Liver (tissue), 9 donors: ENCODE measurements around the gene IL20. TPM values are rescaled to one million over a fixed set of nuclear protein-coding genes. Genes with fewer than 3 reads are reported as not detected.

Source experiments
- DNase-seq: peaks from one replicate; pipeline ENCODE4 v3.0.0-alpha.2; 2017; ENCODE audit warnings: low spot score
- H3K27ac ChIP-seq, 2 donors: one replicate each; pipeline ENCODE4 v1.7.0; 2013; ENCODE audit warnings: inconsistent platforms in 2 of 2, low read length in 2 of 2, control low read depth in 1 of 2, low read depth in 1 of 2, mild to moderate bottlenecking in 1 of 2
- H3K27me3 ChIP-seq, 4 donors: one replicate each; pipeline versions ENCODE4 v1.6.1 to v1.7.0; 2013; ENCODE audit warnings: low read length in 3 of 4, inconsistent platforms in 1 of 4, mild to moderate bottlenecking in 1 of 4, moderate library complexity in 1 of 4; ENCODE audit not compliant: control insufficient read depth in 4 of 4, insufficient read depth in 4 of 4
- H3K36me3 ChIP-seq, 4 donors: one replicate each; pipeline versions ENCODE4 v1.6.1 to v1.7.0; 2013; ENCODE audit warnings: low read length in 3 of 4, mild to moderate bottlenecking in 3 of 4, low read depth in 1 of 4, moderate library complexity in 1 of 4; ENCODE audit not compliant: control insufficient read depth in 4 of 4, insufficient read depth in 3 of 4
- H3K4me1 ChIP-seq, 4 donors: one replicate each; pipeline versions ENCODE4 v1.6.1 to v1.7.0; 2013; ENCODE audit warnings: low read length in 3 of 4, mild to moderate bottlenecking in 3 of 4, moderate library complexity in 1 of 4; ENCODE audit not compliant: control insufficient read depth in 4 of 4, insufficient read depth in 4 of 4
- H3K4me3 ChIP-seq, 3 donors: one replicate each; pipeline versions ENCODE4 v1.6.1 to v1.7.0; 2013; ENCODE audit warnings: low read length in 3 of 3, control low read depth in 1 of 3, low read depth in 1 of 3, mild to moderate bottlenecking in 1 of 3
- H3K9ac ChIP-seq, 2 donors: one replicate each; pipeline ENCODE4 v1.7.0; 2013; ENCODE audit warnings: low read length in 2 of 2, mild to moderate bottlenecking in 2 of 2, moderate library complexity in 2 of 2, control low read depth in 1 of 2, low read depth in 1 of 2
- H3K9me3 ChIP-seq, 4 donors: one replicate each; pipeline versions ENCODE4 v1.6.1 to v1.7.0; 2013; ENCODE audit warnings: low read length in 3 of 4; ENCODE audit not compliant: control insufficient read depth in 4 of 4
- EGR1 ChIP-seq, 2 donors: IDR thresholded peaks; 2 replicates each; pipeline ENCODE4 v1.6.1; 2016 to 2018; ENCODE audit warnings: antibody characterized with exemption in 2 of 2, low read depth in 2 of 2
- FOXA1 ChIP-seq: IDR thresholded peaks from 2 replicates; pipeline ENCODE4 v1.6.1; 2016; ENCODE audit warnings: antibody characterized with exemption
- FOXA2 ChIP-seq: IDR thresholded peaks from 2 replicates; pipeline ENCODE4 v1.6.1; 2016; ENCODE audit warnings: antibody characterized with exemption
- GABPA ChIP-seq, 2 donors: IDR thresholded peaks in 1 of 2; conservative IDR thresholded peaks in 1 of 2; 2 replicates each; pipeline ENCODE4 v1.6.1; 2016; ENCODE audit warnings: antibody characterized with exemption in 2 of 2, mild to moderate bottlenecking in 1 of 2, moderate library complexity in 1 of 2
- HNF4A ChIP-seq, 2 donors: conservative IDR thresholded peaks; 2 replicates each; pipeline ENCODE4 v1.6.1; 2016; ENCODE audit warnings: antibody characterized with exemption in 2 of 2, mild to moderate bottlenecking in 2 of 2
- HNF4G ChIP-seq: IDR thresholded peaks from 2 replicates; pipeline ENCODE4 v1.6.1; 2016; ENCODE audit warnings: antibody characterized with exemption
- JUND ChIP-seq, 2 donors: IDR thresholded peaks; 2 replicates each; pipeline ENCODE4 v1.6.1; 2016; ENCODE audit warnings: antibody characterized with exemption in 2 of 2
- NR2F2 ChIP-seq: IDR thresholded peaks from 2 replicates; pipeline ENCODE4 v1.6.1; 2016; ENCODE audit warnings: antibody characterized with exemption
- RAD21 ChIP-seq, 2 donors: IDR thresholded peaks; 2 replicates each; pipeline ENCODE4 v1.6.1; 2016; ENCODE audit warnings: antibody characterized with exemption in 2 of 2, mild to moderate bottlenecking in 2 of 2
- REST ChIP-seq: IDR thresholded peaks from 2 replicates; pipeline ENCODE4 v1.6.1; 2016; ENCODE audit warnings: antibody characterized with exemption, mild to moderate bottlenecking
- RXRA ChIP-seq, 2 donors: IDR thresholded peaks; 2 replicates each; pipeline ENCODE4 v1.6.1; 2017 to 2018; ENCODE audit warnings: antibody characterized with exemption in 2 of 2, mild to moderate bottlenecking in 1 of 2
- SP1 ChIP-seq: IDR thresholded peaks from 2 replicates; pipeline ENCODE4 v1.6.1; 2018; ENCODE audit warnings: antibody characterized with exemption, mild to moderate bottlenecking
- TAF1 ChIP-seq: conservative IDR thresholded peaks from 2 replicates; pipeline ENCODE4 v1.6.1; 2016; ENCODE audit warnings: antibody characterized with exemption, mild to moderate bottlenecking
- YY1 ChIP-seq: IDR thresholded peaks from 2 replicates; pipeline ENCODE4 v1.6.1; 2016; ENCODE audit warnings: antibody characterized with exemption, mild to moderate bottlenecking
- ZBTB33 ChIP-seq: IDR thresholded peaks from 2 replicates; pipeline ENCODE4 v1.6.1; 2016; ENCODE audit warnings: antibody characterized with exemption
- WGBS: extraction: QIAGEN DNeasy Blood & Tissue Kit; methylation state at CpG from one replicate; pipeline ENCODE4 v1.1.7; 2013; 5-methylcytosine and 5-hydroxymethylcytosine counted together
- polyA plus RNA-seq, 2 donors: library from polyadenylated mRNA; stranded (reverse) in 1 of 2; unstranded in 1 of 2; fragments of 200-250 nt in 1 of 2; fragments of >200 nt in 1 of 2; fragmentation: Nextera tagmentation in 1 of 2; extraction: Ambion mirVana in 1 of 2; gene quantifications; one replicate each; pipeline versions ENCODE4 v1.2.1 to v1.2.3, GENCODE V29; 2013 to 2015
- total RNA-seq, 2 donors: library from RNA; depleted of rRNA; stranded (reverse); fragments of >200 nt; gene quantifications; one replicate each; pipeline ENCODE4 v1.2.3, GENCODE V29; 2014
- TF ChIP-seq, protein P1 (sequence below): IDR thresholded peaks from 2 replicates; pipeline ENCODE4 v1.6.1; 2016; ENCODE audit warnings: antibody characterized with exemption
- TF ChIP-seq, protein P2 (sequence below): IDR thresholded peaks from 2 replicates; pipeline ENCODE4 v1.6.1; 2016; ENCODE audit warnings: antibody characterized with exemption
- TF ChIP-seq, protein P3 (sequence below): fragments of 150-350 bp; IDR thresholded peaks from 2 replicates; pipeline ENCODE4 v1.5.1; 2017; ENCODE audit warnings: improper control_type of control experiment, low read depth, low read length; ENCODE audit not compliant: missing input control
- donor health status: healthy.
- donor health status: healthy.
- donor health status: healthy.
- donor health status: healthy.
- donor health status: healthy.

Gene IL20
- total and polyA plus RNA-seq, 4 donors: 0.17 TPM; not detected in 3

DNA sequence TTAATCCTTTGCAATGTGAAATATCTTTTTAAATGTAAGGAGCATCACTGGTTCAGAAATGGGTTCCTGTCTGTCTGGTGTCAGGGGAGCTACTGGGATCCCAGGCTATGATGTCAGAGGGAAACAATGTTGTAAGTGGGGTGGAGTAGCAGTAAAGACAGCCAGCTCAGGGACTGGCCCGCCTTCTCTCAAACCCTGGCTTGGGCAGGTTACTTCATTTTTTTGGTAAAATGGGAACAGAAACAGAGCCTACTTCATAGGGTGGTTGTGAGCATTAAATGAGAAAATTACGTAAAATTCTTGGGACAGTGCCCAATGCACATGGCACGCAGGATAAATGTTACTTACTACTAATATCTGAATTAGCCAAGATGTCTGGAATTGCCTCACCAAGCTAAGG is 30.7 kb upstream of the IL20 start:
- Histone ChIP-seq H3K9me3 (no peaks in the 10 kb centered on the region), H3K4me3 (no peak overlapping the region), H3K9ac (no peak overlapping the region), H3K4me1 (no peaks in the 10 kb centered on the region), H3K27me3 (no peaks in the 10 kb centered on the region), H3K27ac (no peak overlapping the region), H3K36me3 (no peaks in the 10 kb centered on the region)
- no peak for DNase-seq
- 76% methylated on average over 3 of the region's 3 CpGs for WGBS
- TF ChIP-seq HNF4A (conservative IDR thresholded peaks at IDR 0.05) (no peak), TAF1 (no peak), REST (no peak), GABPA (IDR thresholded peaks at IDR 0.05 in 1 of 2, conservative IDR thresholded peaks at IDR 0.05 in 1 of 2) (no peak), JUND (IDR thresholded peaks at IDR 0.05) (no peak), EGR1 (IDR thresholded peaks at IDR 0.05; ENCODE audit: low read depth in 2 of 2) (no peak), YY1 (no peak), RXRA (IDR thresholded peaks at IDR 0.05) (no peak), FOXA1 (no peak), FOXA2 (no peak), RAD21 (IDR thresholded peaks at IDR 0.05) (no peak), NR2F2 (no peak), HNF4G (no peak), SP1 (no peak), ZBTB33 (no peak)
- TF ChIP-seq, protein P1, sequence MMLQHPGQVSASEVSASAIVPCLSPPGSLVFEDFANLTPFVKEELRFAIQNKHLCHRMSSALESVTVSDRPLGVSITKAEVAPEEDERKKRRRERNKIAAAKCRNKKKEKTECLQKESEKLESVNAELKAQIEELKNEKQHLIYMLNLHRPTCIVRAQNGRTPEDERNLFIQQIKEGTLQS: no peak
- TF ChIP-seq, protein P2, sequence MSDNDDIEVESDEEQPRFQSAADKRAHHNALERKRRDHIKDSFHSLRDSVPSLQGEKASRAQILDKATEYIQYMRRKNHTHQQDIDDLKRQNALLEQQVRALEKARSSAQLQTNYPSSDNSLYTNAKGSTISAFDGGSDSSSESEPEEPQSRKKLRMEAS: no peak
- TF ChIP-seq, protein P3, sequence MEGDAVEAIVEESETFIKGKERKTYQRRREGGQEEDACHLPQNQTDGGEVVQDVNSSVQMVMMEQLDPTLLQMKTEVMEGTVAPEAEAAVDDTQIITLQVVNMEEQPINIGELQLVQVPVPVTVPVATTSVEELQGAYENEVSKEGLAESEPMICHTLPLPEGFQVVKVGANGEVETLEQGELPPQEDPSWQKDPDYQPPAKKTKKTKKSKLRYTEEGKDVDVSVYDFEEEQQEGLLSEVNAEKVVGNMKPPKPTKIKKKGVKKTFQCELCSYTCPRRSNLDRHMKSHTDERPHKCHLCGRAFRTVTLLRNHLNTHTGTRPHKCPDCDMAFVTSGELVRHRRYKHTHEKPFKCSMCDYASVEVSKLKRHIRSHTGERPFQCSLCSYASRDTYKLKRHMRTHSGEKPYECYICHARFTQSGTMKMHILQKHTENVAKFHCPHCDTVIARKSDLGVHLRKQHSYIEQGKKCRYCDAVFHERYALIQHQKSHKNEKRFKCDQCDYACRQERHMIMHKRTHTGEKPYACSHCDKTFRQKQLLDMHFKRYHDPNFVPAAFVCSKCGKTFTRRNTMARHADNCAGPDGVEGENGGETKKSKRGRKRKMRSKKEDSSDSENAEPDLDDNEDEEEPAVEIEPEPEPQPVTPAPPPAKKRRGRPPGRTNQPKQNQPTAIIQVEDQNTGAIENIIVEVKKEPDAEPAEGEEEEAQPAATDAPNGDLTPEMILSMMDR: no peak

- WGBS: 49% methylated on average over 3 of the region's 3 CpGs
- no peaks in the 10 kb centered on the region for H3K36me3 ChIP-seq
- H3K27ac ChIP-seq: no peak overlapping the region
- no peak overlapping the region for H3K4me3 ChIP-seq
- DNase-seq: no peak
- no peaks in the 10 kb centered on the region for H3K4me1 ChIP-seq
- no peaks in the 10 kb centered on the region for H3K9me3 ChIP-seq
- no peaks in the 10 kb centered on the region for H3K27me3 ChIP-seq
- no peak overlapping the region for H3K9ac ChIP-seq
- no peak for TF ChIP-seq GABPA (IDR thresholded peaks at IDR 0.05 in 1 of 2, conservative IDR thresholded peaks at IDR 0.05 in 1 of 2)
- TF ChIP-seq RAD21 (IDR thresholded peaks at IDR 0.05): no peak
- no peak for TF ChIP-seq HNF4G
- no peak for TF ChIP-seq FOXA2
- TF ChIP-seq SP1: no peak
- TF ChIP-seq ZBTB33: no peak
- no peak for TF ChIP-seq REST
- TF ChIP-seq RXRA (IDR thresholded peaks at IDR 0.05): no peak
Measured at GRCh38 chr1:206835186-206835585, 30.2 kb upstream of the IL20 start.
